CD4-positive, alpha-beta memory T cell (primary cell): Measurements from ENCODE around the gene CSNK1G2. TPM values are rescaled to one million over a fixed set of nuclear protein-coding genes. Genes with fewer than 3 reads are reported as not detected.

Experiments
- CTCF ChIA-PET: fragments of 350-600 bp; sonication (Branson Sonifier 250); formaldehyde crosslinking; loops from one replicate; lab custom pipeline; 2021; ENCODE audit warnings: inconsistent platforms; ENCODE audit not compliant: partially characterized antibody; lab: Charles Lee
- POLR2A ChIA-PET: fragments of 350-600 bp; sonication (Branson Sonifier 250); formaldehyde crosslinking; loops from one replicate; lab custom pipeline; 2021; ENCODE audit not compliant: partially characterized antibody; lab: Charles Lee
- DNase-seq, 5 donors: peaks; one replicate each; pipeline versions ENCODE4 v3.0.0 to v3.0.0-alpha.2; 2020 to 2022; ENCODE audit warnings: mixed read lengths in 1 of 5
- H3K27ac ChIP-seq: one replicate; pipeline ENCODE4 v1.7.0; 2013; ENCODE audit warnings: low read depth, low read length
- H3K27me3 ChIP-seq: 2 replicates; pipeline ENCODE4 v1.7.0; 2013; ENCODE audit warnings: mild to moderate bottlenecking, low read length, moderate library complexity; ENCODE audit not compliant: insufficient read depth
- H3K36me3 ChIP-seq: 2 replicates; pipeline ENCODE4 v1.7.0; 2013; ENCODE audit warnings: mild to moderate bottlenecking, low read length, moderate library complexity; ENCODE audit not compliant: insufficient read depth
- H3K4me1 ChIP-seq: 2 replicates; pipeline ENCODE4 v1.7.0; 2013; ENCODE audit warnings: mild to moderate bottlenecking, low read length, moderate library complexity; ENCODE audit not compliant: insufficient read depth
- H3K4me3 ChIP-seq, 2 donors: one replicate each; pipeline ENCODE4 v1.7.0; 2013; ENCODE audit warnings: low read length in 2 of 2, mild to moderate bottlenecking in 1 of 2
- H3K9me3 ChIP-seq, 2 donors: one replicate each; pipeline ENCODE4 v1.7.0; 2013; ENCODE audit warnings: low read length in 2 of 2, control low read depth in 1 of 2; ENCODE audit not compliant: control insufficient read depth in 1 of 2
- H3K27ac Mint-ChIP-seq, 7 donors: one replicate each; pipeline ENCODE4 v1.8.0; 2020 to 2021; ENCODE audit warnings: mixed read lengths in 7 of 7, mild to moderate bottlenecking in 6 of 7, inconsistent platforms in 3 of 7, moderate library complexity in 3 of 7
- H3K27me3 Mint-ChIP-seq, 2 donors: one replicate each; pipeline ENCODE4 v1.8.0; 2020 to 2021; ENCODE audit warnings: mixed read lengths in 2 of 2
- H3K36me3 Mint-ChIP-seq, 2 donors: one replicate each; pipeline ENCODE4 v1.8.0; 2020 to 2021; ENCODE audit warnings: mixed read lengths in 2 of 2, inconsistent platforms in 1 of 2, mild to moderate bottlenecking in 1 of 2
- H3K4me1 Mint-ChIP-seq, 4 donors: one replicate each; pipeline ENCODE4 v1.8.0; 2020 to 2021; ENCODE audit warnings: mixed read lengths in 4 of 4, mild to moderate bottlenecking in 1 of 4
- H3K4me3 Mint-ChIP-seq, 8 donors: one replicate each; pipeline ENCODE4 v1.8.0; 2020 to 2021; ENCODE audit warnings: mixed read lengths in 8 of 8, mild to moderate bottlenecking in 7 of 8, moderate library complexity in 6 of 8, inconsistent platforms in 3 of 8
- H3K9me3 Mint-ChIP-seq, 8 donors: one replicate each; pipeline ENCODE4 v1.8.0; 2020 to 2021; ENCODE audit warnings: mixed read lengths in 8 of 8, mild to moderate bottlenecking in 5 of 8, inconsistent platforms in 3 of 8, moderate library complexity in 1 of 8
- intact Hi-C: fragments of 100-400 bp; cut with micrococcal nuclease; formaldehyde crosslinking; loops from one replicate; pipeline ENCODE4 v1.15.1; 2023
- polyA plus RNA-seq, 2 donors: library from polyadenylated mRNA; unstranded; fragments of 300-500 nt; fragmentation: Illumina TruSeq; gene quantifications; one replicate each; pipeline ENCODE4 v1.2.3, GENCODE V29; 2021
- total RNA-seq, 2 experiments: library from RNA; stranded (reverse); gene quantifications; one replicate each; pipeline ENCODE4 v1.2.3, GENCODE V29; 2021

The CSNK1G2 gene
- total and polyA plus RNA-seq, 4 experiments from 2014 or later, result 11.3 to 144 (median 99.5) TPM

DNA sequence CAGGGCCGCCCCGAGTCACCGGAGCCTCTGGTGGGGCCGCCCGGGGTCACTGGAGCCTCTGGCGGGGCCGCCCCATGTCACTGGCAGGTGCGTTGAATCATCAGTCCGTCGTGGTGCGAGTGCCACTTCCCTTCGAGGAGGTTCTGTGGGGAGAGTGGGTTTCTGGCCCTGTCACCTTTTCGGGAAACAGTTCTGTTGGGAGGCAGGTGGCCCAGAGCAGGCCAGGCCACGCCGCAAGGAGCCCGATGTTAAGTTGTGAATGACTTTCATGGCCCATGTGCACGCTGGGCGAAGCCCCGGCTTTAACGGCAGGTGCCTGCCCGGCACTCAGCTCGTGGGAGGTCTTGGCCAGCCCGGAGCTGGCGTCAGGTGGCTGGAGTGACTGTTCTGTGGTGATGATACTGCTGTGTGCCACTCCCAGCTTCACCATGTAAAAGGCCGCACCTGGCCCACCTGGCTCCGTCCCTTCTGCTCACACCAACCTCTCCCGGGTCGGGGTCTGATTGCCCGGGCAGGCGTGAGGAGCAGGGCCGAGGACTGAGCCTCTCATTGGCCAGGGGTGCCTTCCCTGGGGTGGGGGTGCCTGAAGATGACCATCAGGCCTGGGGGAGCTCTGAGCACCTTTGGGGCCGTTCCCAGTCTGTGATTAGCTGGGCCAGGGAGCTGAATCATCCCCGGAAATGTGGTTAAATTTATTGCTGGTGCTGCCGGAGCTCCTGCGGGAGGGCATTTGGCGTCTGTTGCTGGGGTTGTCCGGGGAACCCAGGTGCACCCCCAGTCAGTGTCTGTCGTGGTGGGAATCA, 29.2 kb downstream of the CSNK1G2 start:
- POLR2A ChIA-PET, result no interaction called here
- Histone ChIP-seq H3K4me1 (peaks cover 19% of the 10 kb centered on the region), H3K9me3 (no peaks in the 10 kb centered on the region), H3K36me3 (peaks cover 10% of the 10 kb centered on the region), H3K27ac (no peak overlapping the region), H3K4me3 (no peak overlapping the region), H3K27me3 (no peaks in the 10 kb centered on the region)
- Mint-ChIP-seq H3K27me3 (no peaks in the 10 kb centered on the region), H3K36me3 (peaks cover 7 to 18% of the 10 kb centered on the region in 2 donors), H3K4me1 (peaks cover 21 to 47% (median 22%) of the 10 kb centered on the region in 4 donors), H3K27ac (peak overlapping the region in 3 of 7 donors; percentile 22 to 62 (median 27)), H3K9me3 (peaks cover 0 to under 1% (median 0%) of the 10 kb centered on the region in 8 donors), H3K4me3 (peak overlapping the region in 1 of 8 donors; percentile 31)
- DNase-seq, result no peak
- intact Hi-C loops, result no loop called here
- CTCF ChIA-PET, result interaction anchor here (0.6 kb wide), 1 partner anchor 11 kb away, joined by 3 read pairs; no protein-coding TSS in a partner anchor

DNA sequence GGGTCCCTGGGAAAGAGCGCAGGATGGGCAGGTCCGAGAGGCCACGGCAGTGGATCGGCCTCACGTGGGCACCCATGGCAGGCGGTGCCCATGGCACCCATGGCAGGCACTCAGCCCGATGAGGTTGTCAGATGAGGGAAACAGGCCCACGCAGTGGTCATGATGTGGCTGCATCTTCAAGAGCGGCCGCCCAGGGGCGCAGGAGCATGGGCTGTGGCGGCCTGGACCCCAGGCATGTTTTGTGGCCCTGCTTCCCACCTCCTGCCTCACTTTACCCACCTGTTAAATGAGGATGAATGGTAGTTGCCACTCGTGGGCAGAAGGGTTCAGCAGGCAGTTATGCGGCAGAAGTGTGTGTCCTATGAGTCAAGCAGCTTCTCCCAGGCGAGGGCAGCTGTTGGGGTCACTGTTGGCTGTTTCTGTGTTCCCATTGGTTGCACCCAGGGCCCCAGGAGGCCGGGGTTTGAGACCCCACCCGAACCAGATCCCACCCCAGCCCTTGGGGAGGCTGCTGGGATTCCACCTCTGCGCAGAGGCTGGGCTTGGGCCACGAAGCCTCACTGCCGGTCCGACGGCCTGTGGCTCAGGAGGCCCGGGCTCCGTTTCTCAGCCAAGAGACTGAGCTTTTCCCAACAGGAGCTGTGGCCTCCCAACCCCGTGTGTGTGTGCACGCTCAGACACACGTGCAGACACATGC, 30.0 kb downstream of the CSNK1G2 start:
- Mint-ChIP-seq H3K36me3 (peaks cover 7 to 19% of the 10 kb centered on the region in 2 donors), H3K4me1 (peaks cover 19 to 47% (median 21%) of the 10 kb centered on the region in 4 donors), H3K4me3 (no peak overlapping the region), H3K9me3 (peaks cover 0 to 1% (median 0%) of the 10 kb centered on the region in 8 donors), H3K27me3 (no peaks in the 10 kb centered on the region), H3K27ac (peak overlapping the region in 2 of 7 donors; percentile 22 to 27)
- intact Hi-C loops, result no loop called here
- Histone ChIP-seq H3K27ac (no peak overlapping the region), H3K4me3 (no peak overlapping the region), H3K36me3 (peaks cover 16% of the 10 kb centered on the region), H3K4me1 (peaks cover 15% of the 10 kb centered on the region), H3K27me3 (no peaks in the 10 kb centered on the region), H3K9me3 (no peaks in the 10 kb centered on the region)
- CTCF ChIA-PET, result interaction anchor here (1.8 kb wide), 1 partner anchor 42 kb away, joined by 4 read pairs; no protein-coding TSS in a partner anchor
- POLR2A ChIA-PET, result no interaction called here
- DNase-seq, result no peak

DNA sequence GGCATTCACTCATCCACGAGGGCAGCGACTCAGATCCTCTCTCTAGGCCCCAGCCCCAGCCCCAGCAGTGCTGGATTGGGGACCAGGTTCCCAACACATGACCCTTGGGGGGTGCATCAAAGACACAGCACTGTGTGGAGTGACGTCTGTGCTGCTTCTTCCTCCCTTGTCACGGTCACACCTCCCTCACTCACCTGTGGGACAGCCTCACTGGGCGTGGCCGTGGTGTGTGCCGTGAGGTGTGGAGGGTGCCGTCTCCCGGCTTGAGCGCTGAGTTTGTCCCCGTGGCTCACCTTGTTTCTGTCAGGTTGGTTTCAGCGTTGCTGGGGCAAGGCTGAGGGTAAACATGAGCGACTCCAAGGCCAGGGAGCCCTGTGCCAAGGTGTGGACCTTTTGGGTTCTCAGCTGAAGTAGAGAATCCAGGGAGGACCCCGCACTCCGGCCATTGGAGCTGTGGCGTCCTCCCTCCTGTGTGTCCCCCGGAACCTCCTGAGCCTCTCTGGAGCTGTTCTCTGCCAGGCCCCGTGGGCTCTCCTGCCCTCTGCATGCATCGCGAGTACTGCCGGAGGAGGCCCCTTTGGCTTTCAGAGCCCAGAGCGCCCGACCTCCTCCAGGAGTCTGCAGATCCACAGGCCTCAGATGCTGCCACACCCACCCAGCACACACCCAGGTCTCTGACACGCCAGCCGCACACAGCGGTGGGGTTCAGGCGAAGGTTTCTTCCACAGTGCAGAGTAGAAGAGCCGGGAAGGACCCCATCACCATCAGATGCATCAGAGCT, 33.6 kb downstream of the CSNK1G2 start:
- peak in 1 of 5 donors; percentile 23 for DNase-seq
- CTCF ChIA-PET, result interaction anchor here (1.6 kb wide), 1 partner anchor 184 kb away, joined by 3 read pairs; no protein-coding TSS in a partner anchor
- intact Hi-C loops, result no loop called here
- H3K4me3 Mint-ChIP-seq, result no peak overlapping the region
- POLR2A ChIA-PET, result no interaction called here
- H3K36me3 Mint-ChIP-seq, result peaks cover 4 to 16% of the 10 kb centered on the region in 2 donors
- no peaks in the 10 kb centered on the region for H3K9me3 ChIP-seq
- peak overlapping the region in 1 of 7 donors; percentile 70 for H3K27ac Mint-ChIP-seq
- peaks cover 0 to 1% (median 0%) of the 10 kb centered on the region in 8 donors for H3K9me3 Mint-ChIP-seq
- peaks cover 5 to 31% (median 10%) of the 10 kb centered on the region in 4 donors for H3K4me1 Mint-ChIP-seq
- H3K27ac ChIP-seq, result no peak overlapping the region
- no peaks in the 10 kb centered on the region for H3K27me3 ChIP-seq
- H3K4me1 ChIP-seq, result no peaks in the 10 kb centered on the region
- no peak overlapping the region for H3K4me3 ChIP-seq
- H3K36me3 ChIP-seq, result peaks cover 27% of the 10 kb centered on the region
- H3K27me3 Mint-ChIP-seq, result no peaks in the 10 kb centered on the region

DNA sequence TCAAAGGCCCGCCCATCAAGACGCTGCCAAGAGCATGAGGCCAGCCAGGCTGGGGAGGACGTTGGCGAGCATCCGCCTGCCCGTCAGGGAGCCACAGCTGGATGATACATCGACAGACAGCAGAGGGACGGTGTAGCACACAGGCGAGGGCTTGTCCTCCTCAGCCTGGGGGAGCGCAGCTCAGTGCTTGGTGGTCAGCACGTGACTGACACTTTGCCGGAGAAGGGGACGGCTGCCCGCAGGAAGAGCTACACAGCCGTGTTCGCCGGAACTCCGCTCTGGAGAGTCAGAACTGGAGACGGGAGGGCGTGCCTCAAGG, 34.1 kb downstream of the CSNK1G2 start:
- Histone ChIP-seq H3K4me1 (no peaks in the 10 kb centered on the region), H3K4me3 (no peak overlapping the region), H3K9me3 (no peaks in the 10 kb centered on the region), H3K27ac (no peak overlapping the region), H3K36me3 (peaks cover 32% of the 10 kb centered on the region), H3K27me3 (no peaks in the 10 kb centered on the region)
- CTCF ChIA-PET, result no interaction called here
- H3K27me3 Mint-ChIP-seq, result no peaks in the 10 kb centered on the region
- peaks cover 0 to 1% (median 0%) of the 10 kb centered on the region in 8 donors for H3K9me3 Mint-ChIP-seq
- intact Hi-C loops, result no loop called here
- peaks cover 5 to 30% (median 10%) of the 10 kb centered on the region in 4 donors for H3K4me1 Mint-ChIP-seq
- DNase-seq, result peak in 1 of 5 donors; percentile 14
- POLR2A ChIA-PET, result no interaction called here
- no peak overlapping the region for H3K27ac Mint-ChIP-seq
- no peak overlapping the region for H3K4me3 Mint-ChIP-seq
- H3K36me3 Mint-ChIP-seq, result peaks cover 4 to 15% of the 10 kb centered on the region in 2 donors

DNA sequence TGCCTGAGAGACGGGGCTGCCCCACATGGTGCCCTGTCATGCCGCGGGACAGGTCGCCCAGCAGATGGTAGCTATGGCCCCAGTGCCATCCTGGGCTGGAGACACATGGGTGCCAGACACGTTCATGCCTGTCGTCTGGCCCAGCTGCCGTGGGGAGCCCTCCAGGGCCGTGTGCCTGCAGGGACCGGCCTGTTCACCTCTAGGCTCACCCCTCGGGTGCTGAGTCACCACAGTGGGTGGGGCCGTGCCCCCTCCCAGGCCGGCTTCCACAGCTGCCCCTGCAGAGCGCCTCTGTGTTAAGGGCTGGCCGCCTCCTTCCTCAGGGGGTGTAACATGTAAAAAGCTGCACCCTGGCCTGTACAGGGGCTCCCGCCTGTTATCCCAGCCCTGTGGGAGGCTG, 36.1 kb downstream of the CSNK1G2 start:
- no peak overlapping the region for H3K27ac ChIP-seq
- H3K4me3 Mint-ChIP-seq, result no peak overlapping the region
- peak in 1 of 5 donors; percentile 11 for DNase-seq
- no peak overlapping the region for H3K27ac Mint-ChIP-seq
- H3K4me3 ChIP-seq, result no peak overlapping the region
- no peaks in the 10 kb centered on the region for H3K9me3 ChIP-seq
- POLR2A ChIA-PET, result interaction anchor here (0.6 kb wide), 2 partner anchors 11 to 77 kb away, joined by 3 to 4 read pairs; no protein-coding TSS in a partner anchor
- peaks cover 8 to 23% of the 10 kb centered on the region in 2 donors for H3K36me3 Mint-ChIP-seq
- intact Hi-C loops, result no loop called here
- peaks cover 5 to 24% (median 8%) of the 10 kb centered on the region in 4 donors for H3K4me1 Mint-ChIP-seq
- no peaks in the 10 kb centered on the region for H3K4me1 ChIP-seq
- peaks cover 49% of the 10 kb centered on the region for H3K36me3 ChIP-seq
- H3K27me3 ChIP-seq, result no peaks in the 10 kb centered on the region
- peaks cover 0 to 1% (median 0%) of the 10 kb centered on the region in 8 donors for H3K9me3 Mint-ChIP-seq
- CTCF ChIA-PET, result interaction anchor here (1.1 kb wide), 1 partner anchor 75 kb away, joined by 3 read pairs; no protein-coding TSS in a partner anchor
- no peaks in the 10 kb centered on the region for H3K27me3 Mint-ChIP-seq

DNA sequence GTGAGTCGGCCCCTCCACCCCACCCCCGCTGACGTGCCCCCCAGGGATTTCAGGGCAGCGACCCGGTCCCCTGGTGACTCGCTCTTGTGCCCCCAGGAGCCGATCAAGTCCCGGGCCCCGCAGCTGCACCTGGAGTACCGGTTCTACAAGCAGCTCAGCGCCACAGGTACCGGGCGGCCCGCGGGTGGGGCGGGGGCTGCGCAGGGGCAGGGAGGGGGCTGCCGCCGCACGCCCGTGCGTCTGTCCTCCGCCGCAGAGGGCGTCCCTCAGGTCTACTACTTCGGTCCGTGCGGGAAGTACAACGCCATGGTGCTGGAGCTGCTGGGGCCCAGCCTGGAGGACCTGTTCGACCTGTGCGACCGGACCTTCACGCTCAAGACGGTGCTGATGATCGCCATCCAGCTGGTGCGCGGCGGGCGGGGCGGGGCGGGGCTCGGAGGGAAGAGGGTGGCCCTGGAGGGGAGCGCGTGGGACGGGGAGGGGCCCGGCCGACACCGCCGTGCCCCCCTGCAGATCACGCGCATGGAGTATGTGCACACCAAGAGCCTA, 37.4 kb downstream of the CSNK1G2 start:
- Mint-ChIP-seq H3K27me3 (no peaks in the 10 kb centered on the region), H3K9me3 (peaks cover 0 to 1% (median 0%) of the 10 kb centered on the region in 8 donors), H3K27ac (no peak overlapping the region), H3K36me3 (peaks cover 14 to 25% of the 10 kb centered on the region in 2 donors), H3K4me3 (no peak overlapping the region), H3K4me1 (peaks cover 3 to 13% (median 4%) of the 10 kb centered on the region in 4 donors)
- ChIA-PET CTCF (no interaction called here), POLR2A (no interaction called here)
- Histone ChIP-seq H3K9me3 (no peaks in the 10 kb centered on the region), H3K27me3 (no peaks in the 10 kb centered on the region), H3K4me1 (no peaks in the 10 kb centered on the region), H3K4me3 (no peak overlapping the region), H3K36me3 (peaks cover 55% of the 10 kb centered on the region), H3K27ac (no peak overlapping the region)
- intact Hi-C loops, result no loop called here
- peak in 1 of 5 donors; percentile 33 for DNase-seq
